Vagina (tissue), 2 donors: Measurements from ENCODE around the gene POLR2I. TPM values are rescaled to one million over a fixed set of nuclear protein-coding genes. Genes with fewer than 3 reads are reported as not detected.

Source experiments
- DNase-seq, 2 donors: peaks; one replicate each; pipeline ENCODE4 v3.0.0-alpha.2; 2017; ENCODE audit errors: extremely low spot score in 2 of 2
- H3K27ac ChIP-seq: fragments of 200-600 bp; sonication (generic); one replicate; pipeline ENCODE4 v1.5.1; 2019
- H3K27me3 ChIP-seq: fragments of 200-600 bp; sonication (generic); one replicate; pipeline ENCODE4 v1.5.1; 2019
- H3K36me3 ChIP-seq, 2 donors: fragments of 200-600 bp; sonication (generic); one replicate each; pipeline ENCODE4 v1.5.1; 2017 to 2019
- H3K4me1 ChIP-seq: fragments of 200-600 bp; sonication (generic); one replicate; pipeline ENCODE4 v1.5.1; 2019
- H3K4me3 ChIP-seq, 2 donors: fragments of 200-600 bp; sonication (generic); 1 replicate in 1 of 2; 2 replicates in 1 of 2; pipeline ENCODE4 v1.5.1; 2016 to 2019
- H3K9me3 ChIP-seq: fragments of 200-600 bp; sonication (generic); one replicate; pipeline ENCODE4 v1.5.1; 2019
- POLR2A ChIP-seq, 2 donors: fragments of 450-650 bp; IDR thresholded peaks; one replicate each; pipeline ENCODE4 v1.6.1; 2017; ENCODE audit warnings: antibody characterized with exemption in 2 of 2, mild to moderate bottlenecking in 2 of 2, moderate library complexity in 2 of 2
- POLR2AphosphoS5 ChIP-seq, 2 donors: sonication (generic); formaldehyde crosslinking; IDR thresholded peaks; one replicate each; pipeline ENCODE4 v1.9.0; 2017; ENCODE audit warnings: antibody characterized with exemption in 2 of 2, mild to moderate bottlenecking in 2 of 2, low read depth in 1 of 2; ENCODE audit not compliant: insufficient read depth in 1 of 2
- intact Hi-C: fragments of 100-400 bp; cut with DNase I; formaldehyde crosslinking; loops from one replicate; pipeline ENCODE4 v1.15.1; 2023
- total RNA-seq: library from RNA; depleted of rRNA; stranded (reverse); fragments of >200 nt; gene quantifications from one replicate; pipeline ENCODE4 v1.2.3, GENCODE V29; 2016
- TF ChIP-seq, protein P1 (sequence below), 3 experiments: fragments of 450-650 bp in 2 of 3; fragments of 200-600 bp in 1 of 3; sonication (generic) in 1 of 3; IDR thresholded peaks; one replicate each; pipeline ENCODE4 v1.5.1; 2017 to 2019; ENCODE audit warnings: antibody characterized with exemption in 3 of 3, mild to moderate bottlenecking in 2 of 3, moderate library complexity in 2 of 3

The POLR2I gene
- total RNA-seq, 1 donor from 2014 or later = 108 TPM

- intact Hi-C loops = loop anchor here (10.0 kb wide), 1 partner anchor 734 kb away; no protein-coding TSS in a partner anchor
- Histone ChIP-seq H3K36me3 (no peaks in the 10 kb centered on the region), H3K27me3 (no peaks in the 10 kb centered on the region), H3K27ac (no peak overlapping the region), H3K4me3 (no peak overlapping the region), H3K9me3 (no peaks in the 10 kb centered on the region), H3K4me1 (peaks cover 14% of the 10 kb centered on the region)
- no peak for DNase-seq
- no peak for TF ChIP-seq POLR2AphosphoS5 (IDR thresholded peaks at IDR 0.05; ENCODE audit: insufficient read depth in 1 of 2, low read depth in 1 of 2)
- TF ChIP-seq, protein P1, sequence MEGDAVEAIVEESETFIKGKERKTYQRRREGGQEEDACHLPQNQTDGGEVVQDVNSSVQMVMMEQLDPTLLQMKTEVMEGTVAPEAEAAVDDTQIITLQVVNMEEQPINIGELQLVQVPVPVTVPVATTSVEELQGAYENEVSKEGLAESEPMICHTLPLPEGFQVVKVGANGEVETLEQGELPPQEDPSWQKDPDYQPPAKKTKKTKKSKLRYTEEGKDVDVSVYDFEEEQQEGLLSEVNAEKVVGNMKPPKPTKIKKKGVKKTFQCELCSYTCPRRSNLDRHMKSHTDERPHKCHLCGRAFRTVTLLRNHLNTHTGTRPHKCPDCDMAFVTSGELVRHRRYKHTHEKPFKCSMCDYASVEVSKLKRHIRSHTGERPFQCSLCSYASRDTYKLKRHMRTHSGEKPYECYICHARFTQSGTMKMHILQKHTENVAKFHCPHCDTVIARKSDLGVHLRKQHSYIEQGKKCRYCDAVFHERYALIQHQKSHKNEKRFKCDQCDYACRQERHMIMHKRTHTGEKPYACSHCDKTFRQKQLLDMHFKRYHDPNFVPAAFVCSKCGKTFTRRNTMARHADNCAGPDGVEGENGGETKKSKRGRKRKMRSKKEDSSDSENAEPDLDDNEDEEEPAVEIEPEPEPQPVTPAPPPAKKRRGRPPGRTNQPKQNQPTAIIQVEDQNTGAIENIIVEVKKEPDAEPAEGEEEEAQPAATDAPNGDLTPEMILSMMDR (IDR thresholded peaks at IDR 0.05) = no peak
- no peak for TF ChIP-seq POLR2A (IDR thresholded peaks at IDR 0.05)
Measured at GRCh38 chr19:36099166-36099785, 15.4 kb downstream of the POLR2I start.

DNA sequence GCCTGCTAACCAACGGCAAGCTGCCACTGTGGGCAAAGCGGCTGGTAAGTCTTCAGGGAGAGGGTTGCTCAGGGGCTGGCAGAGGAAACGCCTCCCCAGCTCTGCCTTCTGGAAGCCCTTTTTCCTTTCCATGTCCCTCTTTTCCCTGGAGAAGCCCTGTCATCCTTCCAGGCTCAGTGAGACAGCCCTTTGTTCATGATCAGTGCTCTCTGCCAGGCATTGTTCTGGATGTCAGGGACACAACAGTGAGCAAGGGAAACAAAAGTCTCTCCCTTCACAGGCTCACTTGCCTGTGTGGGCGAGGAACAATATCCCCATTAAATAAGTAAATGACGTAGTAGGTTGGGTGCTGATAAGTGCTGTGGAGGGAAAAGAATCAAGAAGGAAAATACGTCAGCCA, 17.6 kb downstream of the POLR2I start:
- H3K4me3 ChIP-seq = no peak overlapping the region
- no peaks in the 10 kb centered on the region for H3K27me3 ChIP-seq
- H3K9me3 ChIP-seq = no peaks in the 10 kb centered on the region
- H3K36me3 ChIP-seq = no peaks in the 10 kb centered on the region
- peaks cover 14% of the 10 kb centered on the region for H3K4me1 ChIP-seq
- DNase-seq = no peak
- H3K27ac ChIP-seq = no peak overlapping the region
- TF ChIP-seq, protein P1 (IDR thresholded peaks at IDR 0.05) = no peak
- TF ChIP-seq POLR2AphosphoS5 (IDR thresholded peaks at IDR 0.05; ENCODE audit: insufficient read depth in 1 of 2, low read depth in 1 of 2) = no peak
- intact Hi-C loops = loop anchor here (10.0 kb wide), 1 partner anchor 732 kb away; no protein-coding TSS in a partner anchor

GRCh38 chr19:36093687-36094086, 21.0 kb downstream of the POLR2I start:
- TF ChIP-seq POLR2A (IDR thresholded peaks at IDR 0.05) = no peak
- no peak for TF ChIP-seq POLR2AphosphoS5 (IDR thresholded peaks at IDR 0.05; ENCODE audit: insufficient read depth in 1 of 2, low read depth in 1 of 2)
- TF ChIP-seq, protein P1 (IDR thresholded peaks at IDR 0.05) = no peak
- H3K4me1 ChIP-seq = no peaks in the 10 kb centered on the region
- H3K27me3 ChIP-seq = no peaks in the 10 kb centered on the region
- no peak for DNase-seq
- no peaks in the 10 kb centered on the region for H3K9me3 ChIP-seq
- no peak overlapping the region for H3K4me3 ChIP-seq
- no peak overlapping the region for H3K27ac ChIP-seq
- no peaks in the 10 kb centered on the region for H3K36me3 ChIP-seq
- intact Hi-C loops = loop anchor here (10.0 kb wide), 1 partner anchor 729 kb away; no protein-coding TSS in a partner anchor

- intact Hi-C loops = loop anchor here (10.0 kb wide), 1 partner anchor 728 kb away; no protein-coding TSS in a partner anchor
- Histone ChIP-seq H3K4me3 (no peak overlapping the region), H3K27me3 (no peaks in the 10 kb centered on the region), H3K9me3 (no peaks in the 10 kb centered on the region), H3K27ac (no peak overlapping the region), H3K36me3 (no peaks in the 10 kb centered on the region), H3K4me1 (no peaks in the 10 kb centered on the region)
- no peak for DNase-seq
- TF ChIP-seq, protein P1 (IDR thresholded peaks at IDR 0.05) = no peak
- TF ChIP-seq POLR2A (IDR thresholded peaks at IDR 0.05) (no peak), POLR2AphosphoS5 (IDR thresholded peaks at IDR 0.05; ENCODE audit: insufficient read depth in 1 of 2, low read depth in 1 of 2) (no peak)
Measured at GRCh38 chr19:36093146-36093662, 21.5 kb downstream of the POLR2I start.

GRCh38 chr19:36092566-36092965, 22.1 kb downstream of the POLR2I start:
- DNase-seq = no peak
- no peaks in the 10 kb centered on the region for H3K4me1 ChIP-seq
- H3K36me3 ChIP-seq = no peaks in the 10 kb centered on the region
- H3K27ac ChIP-seq = no peak overlapping the region
- TF ChIP-seq, protein P1 (IDR thresholded peaks at IDR 0.05) = no peak
- no peak for TF ChIP-seq POLR2A (IDR thresholded peaks at IDR 0.05)
- TF ChIP-seq POLR2AphosphoS5 (IDR thresholded peaks at IDR 0.05; ENCODE audit: insufficient read depth in 1 of 2, low read depth in 1 of 2) = no peak
- H3K27me3 ChIP-seq = no peaks in the 10 kb centered on the region
- intact Hi-C loops = loop anchor here (10.0 kb wide), 1 partner anchor 728 kb away; no protein-coding TSS in a partner anchor
- no peaks in the 10 kb centered on the region for H3K9me3 ChIP-seq
- no peak overlapping the region for H3K4me3 ChIP-seq
